H1 (cell line): ENCODE results near the gene VIT. TPM values are rescaled to one million over a fixed set of nuclear protein-coding genes. Genes with fewer than 3 reads are reported as not detected.

Experiments used
- CTCF ChIA-PET: fragments of 300-600 bp; sonication (Branson Sonifier 250); formaldehyde crosslinking; loops from one replicate; lab custom pipeline; 2021; ENCODE audit not compliant: partially characterized antibody; lab: Charles Lee
- POLR2A ChIA-PET: fragments of 300-600 bp; sonication (Branson Sonifier 250); formaldehyde crosslinking; loops from one replicate; lab custom pipeline; 2021; ENCODE audit warnings: inconsistent platforms; ENCODE audit not compliant: partially characterized antibody; lab: Charles Lee
- DNase-seq, 2 experiments: peaks; one replicate each; pipeline versions ENCODE4 v3.0.0 to v3.0.0-alpha.2; 2010 to 2022; ENCODE audit warnings: low spot score in 2 of 2, low read depth in 1 of 2, mixed read lengths in 1 of 2
- FAIRE-seq: peaks from 2 replicates; lab custom pipeline; 2011; peaks lifted over from hg19 to GRCh38; lab: Jason Lieb, UNC
- H2AFZ ChIP-seq: 2 replicates; pipeline ENCODE4 v1.8.1; 2012; ENCODE audit warnings: low read length, inconsistent platforms
- H2AK5ac ChIP-seq: 2 replicates; pipeline ENCODE4 v1.6.1; 2013; ENCODE audit warnings: low read depth, low read length
- H2BK120ac ChIP-seq: replicated peaks from 2 replicates; pipeline ENCODE3; 2013; ENCODE audit warnings: low read depth, low read length, inconsistent platforms
- H2BK12ac ChIP-seq: 2 replicates; pipeline ENCODE4 v1.6.1; 2013; ENCODE audit warnings: low read depth, low read length
- H2BK15ac ChIP-seq: 2 replicates; pipeline ENCODE4 v1.6.1; 2013; ENCODE audit warnings: low read length
- H2BK20ac ChIP-seq: 2 replicates; pipeline ENCODE4 v1.6.1; 2013; ENCODE audit warnings: low read length
- H2BK5ac ChIP-seq: 2 replicates; pipeline ENCODE4 v1.6.1; 2013; ENCODE audit warnings: low read depth, low read length
- H3K14ac ChIP-seq: 2 replicates; pipeline ENCODE4 v1.6.1; 2013; ENCODE audit warnings: inconsistent platforms; ENCODE audit not compliant: insufficient read length
- H3K18ac ChIP-seq: 2 replicates; pipeline ENCODE4 v1.6.1; 2013; ENCODE audit warnings: low read length; ENCODE audit errors: extremely low read depth
- H3K23ac ChIP-seq: 2 replicates; pipeline ENCODE4 v1.6.1; 2013; ENCODE audit warnings: inconsistent platforms; ENCODE audit not compliant: insufficient read length
- H3K23me2 ChIP-seq: 2 replicates; pipeline ENCODE4 v1.6.1; 2013; ENCODE audit warnings: low read depth, low read length
- H3K27ac ChIP-seq: 2 replicates; pipeline ENCODE4 v1.6.1; 2011; ENCODE audit warnings: low read depth, low read length, inconsistent platforms
- H3K27me3 ChIP-seq, 4 experiments: replicated peaks in 1 of 4; 1 replicate in 1 of 4; 2 replicates in 3 of 4; pipeline versions ENCODE4 v1.6.1 to v1.8.1; 2011 to 2013; ENCODE audit warnings: low read length in 3 of 4, mild to moderate bottlenecking in 3 of 4, inconsistent platforms in 2 of 4, mixed read lengths in 2 of 4, moderate library complexity in 1 of 4; ENCODE audit not compliant: control insufficient read depth in 3 of 4, insufficient read depth in 3 of 4; ENCODE audit errors: extremely low read depth in 1 of 4
- H3K36me3 ChIP-seq, 4 experiments: 2 replicates each; pipeline versions ENCODE4 v1.6.1 to v1.8.1; 2011 to 2013; ENCODE audit warnings: mild to moderate bottlenecking in 4 of 4, low read length in 3 of 4, moderate library complexity in 2 of 4, control low read depth in 1 of 4, inconsistent platforms in 1 of 4; ENCODE audit not compliant: insufficient read depth in 4 of 4, control insufficient read depth in 2 of 4
- H3K4ac ChIP-seq: replicated peaks from 2 replicates; pipeline ENCODE3; 2013; ENCODE audit warnings: low read length, low read depth, mixed read lengths, inconsistent platforms; ENCODE audit not compliant: insufficient read length
- H3K4me1 ChIP-seq, 4 experiments: replicated peaks in 1 of 4; 1 replicate in 1 of 4; 2 replicates in 3 of 4; pipeline versions ENCODE4 v1.6.1 to v1.8.1; 2011 to 2013; ENCODE audit warnings: low read length in 3 of 4, inconsistent platforms in 2 of 4, mixed read lengths in 1 of 4; ENCODE audit not compliant: insufficient read depth in 4 of 4, control insufficient read depth in 3 of 4
- H3K4me2 ChIP-seq, 2 experiments: 2 replicates each; pipeline versions ENCODE4 v1.6.1 to v1.8.1; 2011 to 2013; ENCODE audit warnings: low read depth in 2 of 2, low read length in 2 of 2, control low read depth in 1 of 2, inconsistent platforms in 1 of 2, mild to moderate bottlenecking in 1 of 2; ENCODE audit not compliant: insufficient read depth in 1 of 2
- H3K4me3 ChIP-seq, 4 experiments: fragments of 200-600, 300-600 bp in 1 of 4; sonication (generic), shearing (Covaris generic), sonication (Bioruptor Twin) in 1 of 4; 2 replicates each; pipeline versions ENCODE4 v1.5.1 to v1.8.1; 2011 to 2016; ENCODE audit warnings: low read length in 4 of 4, low read depth in 3 of 4, control low read depth in 2 of 4, inconsistent platforms in 2 of 4, mild to moderate bottlenecking in 2 of 4, mixed read lengths in 1 of 4, moderate library complexity in 1 of 4; ENCODE audit not compliant: insufficient read depth in 2 of 4; ENCODE audit errors: extremely low read depth in 1 of 4
- H3K56ac ChIP-seq: replicated peaks from 2 replicates; pipeline ENCODE3; 2013; ENCODE audit warnings: low read depth, mild to moderate bottlenecking, mixed read lengths, low read length, inconsistent platforms; ENCODE audit not compliant: insufficient read length
- H3K79me1 ChIP-seq: 2 replicates; pipeline ENCODE4 v1.6.1; 2013; ENCODE audit warnings: low read depth, low read length, control low read depth
- H3K79me2 ChIP-seq, 2 experiments: 2 replicates each; pipeline versions ENCODE4 v1.6.1 to v1.8.1; 2012 to 2013; ENCODE audit warnings: low read length in 2 of 2, mild to moderate bottlenecking in 2 of 2, inconsistent platforms in 1 of 2; ENCODE audit not compliant: insufficient read depth in 2 of 2, control insufficient read depth in 1 of 2
- H3K9ac ChIP-seq, 4 experiments: replicated peaks in 1 of 4; 1 replicate in 1 of 4; 2 replicates in 3 of 4; pipeline versions ENCODE4 v1.6.1 to v1.8.1; 2011 to 2013; ENCODE audit warnings: low read depth in 3 of 4, low read length in 3 of 4, control low read depth in 2 of 4, mild to moderate bottlenecking in 2 of 4, moderate library complexity in 2 of 4, inconsistent platforms in 1 of 4; ENCODE audit errors: extremely low read depth in 1 of 4
- H3K9me3 ChIP-seq, 2 experiments: 2 replicates each; pipeline versions ENCODE4 v1.6.1 to v1.8.1; 2012 to 2013; ENCODE audit warnings: mild to moderate bottlenecking in 2 of 2, moderate library complexity in 2 of 2, control low read depth in 1 of 2, inconsistent platforms in 1 of 2, low read depth in 1 of 2, low read length in 1 of 2, mixed read lengths in 1 of 2; ENCODE audit not compliant: insufficient read depth in 2 of 2
- H4K20me1 ChIP-seq, 2 experiments: replicated peaks in 1 of 2; 2 replicates each; pipeline versions ENCODE3 to v1.8.1; 2011 to 2013; ENCODE audit warnings: inconsistent platforms in 2 of 2, low read length in 2 of 2, mild to moderate bottlenecking in 1 of 2; ENCODE audit not compliant: insufficient read depth in 2 of 2, control insufficient read depth in 1 of 2
- H4K5ac ChIP-seq: 2 replicates; pipeline ENCODE4 v1.6.1; 2013; ENCODE audit warnings: low read length, low read depth, mixed read lengths, inconsistent platforms; ENCODE audit not compliant: insufficient read length
- H4K8ac ChIP-seq: 2 replicates; pipeline ENCODE4 v1.8.0; 2013; ENCODE audit warnings: mild to moderate bottlenecking, moderate library complexity, low read length, inconsistent platforms; ENCODE audit not compliant: insufficient read depth; ENCODE audit errors: extremely low read depth
- H4K91ac ChIP-seq: replicated peaks from 2 replicates; pipeline ENCODE3; 2013; ENCODE audit warnings: low read length, mixed read lengths, inconsistent platforms; ENCODE audit not compliant: insufficient read length
- CTCF ChIP-seq, 3 experiments: IDR thresholded peaks; 1 replicate in 2 of 3; 2 replicates in 1 of 3; pipeline versions ENCODE4 v1.5.1 to v1.6.1; 2011; ENCODE audit warnings: low read length in 3 of 3, mild to moderate bottlenecking in 3 of 3, inconsistent platforms in 2 of 3, low read depth in 1 of 3, moderate library complexity in 1 of 3; ENCODE audit not compliant: insufficient read depth in 1 of 3; ENCODE audit errors: control extremely low read depth in 1 of 3
- GTF2F1 ChIP-seq: IDR thresholded peaks from 2 replicates; pipeline ENCODE4 v1.6.1; 2012; ENCODE audit warnings: low read depth, low read length, improper control_type of control experiment, borderline replicate concordance
- NANOG ChIP-seq: IDR thresholded peaks from 2 replicates; pipeline ENCODE4 v1.6.1; 2011; ENCODE audit warnings: low read length, low read depth, mild to moderate bottlenecking, inconsistent platforms; ENCODE audit not compliant: insufficient read depth, poor library complexity, severe bottlenecking
- PHF8 ChIP-seq: fragments of 200-600 bp; sonication (generic); conservative IDR thresholded peaks from 2 replicates; pipeline ENCODE4 v1.7.1; 2012; ENCODE audit warnings: low read depth, mild to moderate bottlenecking, inconsistent platforms, low read length, moderate library complexity
- TBP ChIP-seq: IDR thresholded peaks from 2 replicates; pipeline ENCODE4 v1.6.1; 2011; ENCODE audit warnings: low read depth, low read length, improper control_type of control experiment
- WGBS, 2 experiments: shearing (Covaris generic) in 1 of 2; methylation state at CpG; one replicate each; pipeline versions ENCODE4 v1.1.6 to v1.1.7; 2013 to 2015; ENCODE audit warnings: low lambda C conversion rate in 2 of 2, mixed read lengths in 2 of 2, inconsistent platforms in 1 of 2, low coverage in 1 of 2, missing lambda C conversion rate in 1 of 2; ENCODE audit not compliant: insufficient replicate concordance in 2 of 2, insufficient coverage in 1 of 2, insufficient read length in 1 of 2; ENCODE audit errors: extremely low coverage in 1 of 2, missing lambda C conversion rate in 1 of 2; 5-methylcytosine and 5-hydroxymethylcytosine counted together
- polyA plus RNA-seq, 7 experiments: library from polyadenylated mRNA; depleted of rRNA in 3 of 7; stranded (reverse) in 5 of 7; unstranded in 2 of 7; fragments of >200 nt in 5 of 7; fragments of 200-250 nt in 2 of 7; gene quantifications; 1 replicate in 5 of 7; 2 replicates in 1 of 7; 4 replicates in 1 of 7; pipeline versions ENCODE4 v1.2.1 to v1.2.3, GENCODE V29; 2011 to 2013; ENCODE audit warnings: missing spikeins in 2 of 7, mixed read lengths in 2 of 7
- total RNA-seq: library from RNA; stranded (reverse); fragmentation: NEBNext Ultra II Directional; extraction: Animal tissue kit (Norgen Biotek cat#: 25700); gene quantifications from 2 replicates; pipeline ENCODE4 v1.2.1, GENCODE V29; 2021

The VIT gene
- total and polyA plus RNA-seq, 2 of the 8 experiments (the other 6 are each of a cell fraction or from before 2014, with no cell fraction given), result 0.03 TPM; not detected in 1

GRCh38 chr2:36697424-36698066, 1.0 kb downstream of the VIT start:
- Histone ChIP-seq H3K36me3 (no peaks in the 10 kb centered on the region), H2BK20ac (no peak overlapping the region), H3K4me2 (no peak overlapping the region), H3K4ac (no peak overlapping the region), H3K4me1 (peaks cover 0 to 3% (median 0%) of the 10 kb centered on the region in 4 experiments; a peak in 1 of 7 replicates), H3K18ac (no peak overlapping the region), H2BK15ac (no peak overlapping the region), H2BK12ac (no peak overlapping the region), H3K9ac (no peak overlapping the region), H4K20me1 (no peaks in the 10 kb centered on the region), H2AFZ (no peak overlapping the region), H4K8ac (no peak overlapping the region), H4K91ac (no peak overlapping the region), H3K79me1 (no peaks in the 10 kb centered on the region), H4K5ac (no peak overlapping the region), H3K27me3 (no peaks in the 10 kb centered on the region), H3K79me2 (no peaks in the 10 kb centered on the region), H3K14ac (no peak overlapping the region), H2BK5ac (no peak overlapping the region), H2BK120ac (no peak overlapping the region), H2AK5ac (no peak overlapping the region), H3K9me3 (no peaks in the 10 kb centered on the region), H3K27ac (no peak overlapping the region), H3K4me3 (no peak overlapping the region), H3K23me2 (no peaks in the 10 kb centered on the region; the same call in 1 of the 2 replicates), H3K56ac (no peak overlapping the region), H3K23ac (no peak overlapping the region)
- TF ChIP-seq GTF2F1, result no peak
- TF ChIP-seq CTCF (IDR thresholded peaks at IDR 0.05; ENCODE audit: control extremely low read depth in 1 of 3, insufficient read depth in 1 of 3, low read depth in 1 of 3, low read length in 3 of 3), result no peak
- no peak for TF ChIP-seq TBP
- no peak for TF ChIP-seq NANOG
- TF ChIP-seq PHF8, result no peak
- DNase-seq, result no peak
- 82% methylated on average over 8 of the region's 8 CpGs; no CpG with 5 or more reads in 1 of the 2 experiments for WGBS, 2 experiments
- ChIA-PET CTCF (interaction anchor here (1.5 to 10.4 kb wide), 3 partner anchors 15 to 88 kb away, joined by 3 to 84 read pairs (median 10); no protein-coding TSS in a partner anchor), POLR2A (no interaction called here)
- no peak for FAIRE-seq
